OCI-LY7 (cell line): ENCODE results near the gene TBL1Y.

Experiments used
- CTCF ChIP-seq: fragments of 200-600 bp; sonication (generic); conservative IDR thresholded peaks from 2 replicates; pipeline ENCODE4 v1.5.1; 2014; ENCODE audit warnings: mild to moderate bottlenecking, antibody characterized with exemption, low read length, moderate library complexity, mixed read lengths
- EZH2phosphoT487 ChIP-seq: fragments of 200-600 bp; sonication (generic); IDR thresholded peaks from 2 replicates; pipeline ENCODE4 v1.6.1; 2018; ENCODE audit warnings: low read depth, borderline replicate concordance, mild to moderate bottlenecking, mixed run types, antibody characterized with exemption, low read length, moderate library complexity, mixed read lengths

- TF ChIP-seq CTCF: no peak
- no peak for TF ChIP-seq EZH2phosphoT487
Observed at GRCh38 chrY:6909118-6909521, 1.4 kb upstream of the TBL1Y start.
